IMR-90 (cell line): Measurements from ENCODE around the gene EXOC4. TPM values are rescaled to one million over a fixed set of nuclear protein-coding genes. Genes with fewer than 3 reads are reported as not detected.

ENCODE experiments used
- ATAC-seq: fragments of 200-7000 bp; cut with Tn5 transposase; 2 replicates; pipeline ENCODE4 v1.9.1; 2020; ENCODE audit warnings: low read depth, mild to moderate bottlenecking, moderate library complexity
- BruUV-seq: library from RNA; stranded (reverse); fragments of 400-500 nt; replicated peaks from 2 replicates; lab custom pipeline; 2021; lab: Mats Ljungman, UMichigan
- CTCF ChIA-PET: fragments of 300-600 bp; formaldehyde crosslinking; extraction: SDS; loops from one replicate; lab custom pipeline; 2021; ENCODE audit warnings: antibody characterized with exemption; lab: Yijun Ruan, JAX
- POLR2A ChIA-PET: fragments of 300-600 bp; sonication (Branson Sonifier 250); formaldehyde crosslinking; loops from one replicate; lab custom pipeline; 2022; ENCODE audit warnings: antibody characterized with exemption; ENCODE audit not compliant: unreplicated experiment; lab: Charles Lee
- DNase-seq: peaks from one replicate; pipeline ENCODE4 v3.0.0; 2013
- H2AFZ ChIP-seq: replicated peaks from 2 replicates; pipeline ENCODE3; 2013; ENCODE audit warnings: low read length, mild to moderate bottlenecking; ENCODE audit not compliant: poor library complexity
- H2AK5ac ChIP-seq: 2 replicates; pipeline ENCODE4 v1.6.1; 2013; ENCODE audit warnings: low read depth, low read length, inconsistent platforms
- H2AK9ac ChIP-seq: replicated peaks from 2 replicates; pipeline ENCODE3; 2013; ENCODE audit warnings: mild to moderate bottlenecking, low read depth, low read length, moderate library complexity; ENCODE audit not compliant: poor library complexity
- H2BK120ac ChIP-seq: 2 replicates; pipeline ENCODE4 v1.6.1; 2013; ENCODE audit warnings: low read depth, low read length, inconsistent platforms
- H2BK15ac ChIP-seq: 3 replicates; pipeline ENCODE4 v1.6.1; 2013; ENCODE audit warnings: low read depth, low read length, inconsistent platforms
- H2BK20ac ChIP-seq: 2 replicates; pipeline ENCODE4 v1.6.1; 2013; ENCODE audit warnings: low read depth, mild to moderate bottlenecking, inconsistent platforms, low read length, moderate library complexity
- H2BK5ac ChIP-seq: 2 replicates; pipeline ENCODE4 v1.6.1; 2013; ENCODE audit warnings: mild to moderate bottlenecking, low read depth, low read length, inconsistent platforms; ENCODE audit not compliant: poor library complexity, severe bottlenecking
- H3K14ac ChIP-seq: replicated peaks from 2 replicates; pipeline ENCODE4 v1.6.1; 2013; ENCODE audit warnings: low read depth, low read length, inconsistent platforms
- H3K18ac ChIP-seq: 2 replicates; pipeline ENCODE4 v1.6.1; 2013; ENCODE audit warnings: low read depth, low read length, control low read depth
- H3K23ac ChIP-seq: 2 replicates; pipeline ENCODE4 v1.6.1; 2013; ENCODE audit warnings: low read depth, low read length, inconsistent platforms
- H3K27ac ChIP-seq: 2 replicates; pipeline ENCODE4 v1.5.1; 2013; ENCODE audit warnings: mild to moderate bottlenecking, control low read depth, low read length; ENCODE audit not compliant: insufficient read depth
- H3K27me3 ChIP-seq: 2 replicates; pipeline ENCODE4 v1.6.1; 2013; ENCODE audit warnings: low read length; ENCODE audit not compliant: control insufficient read depth, insufficient read depth
- H3K36me3 ChIP-seq: 2 replicates; pipeline ENCODE4 v1.6.1; 2013; ENCODE audit warnings: low read length, mixed read lengths; ENCODE audit not compliant: control insufficient read depth, insufficient read depth
- H3K4ac ChIP-seq: 2 replicates; pipeline ENCODE4 v1.6.1; 2013; ENCODE audit warnings: low read depth, low read length, inconsistent platforms
- H3K4me1 ChIP-seq: 2 replicates; pipeline ENCODE4 v1.6.1; 2013; ENCODE audit warnings: low read length, mixed read lengths; ENCODE audit not compliant: control insufficient read depth, insufficient read depth
- H3K4me2 ChIP-seq: 2 replicates; pipeline ENCODE4 v1.6.1; 2013; ENCODE audit warnings: low read depth, mild to moderate bottlenecking, control low read depth, low read length, moderate library complexity
- H3K4me3 ChIP-seq: 2 replicates; pipeline ENCODE4 v1.5.1; 2013; ENCODE audit warnings: low read depth, mild to moderate bottlenecking, control low read depth, low read length, moderate library complexity; ENCODE audit not compliant: insufficient read depth
- H3K56ac ChIP-seq: 2 replicates; pipeline ENCODE4 v1.6.1; 2013; ENCODE audit warnings: low read length, inconsistent platforms; ENCODE audit not compliant: insufficient read depth; ENCODE audit errors: extremely low read depth
- H3K79me1 ChIP-seq, 2 experiments: 2 replicates each; pipeline ENCODE4 v1.6.1; 2013; ENCODE audit warnings: low read length in 2 of 2, inconsistent platforms in 1 of 2, low read depth in 1 of 2
- H3K9ac ChIP-seq: 2 replicates; pipeline ENCODE4 v1.6.1; 2013; ENCODE audit warnings: low read depth, low read length, control low read depth
- H3K9me1 ChIP-seq: 2 replicates; pipeline ENCODE4 v1.6.1; 2013; ENCODE audit warnings: low read length, inconsistent platforms; ENCODE audit not compliant: insufficient read depth
- H3K9me3 ChIP-seq: 2 replicates; pipeline ENCODE4 v1.6.1; 2013; ENCODE audit warnings: low read length; ENCODE audit not compliant: control insufficient read depth, insufficient read depth
- H4K20me1 ChIP-seq: 2 replicates; pipeline ENCODE4 v1.6.1; 2013; ENCODE audit warnings: low read length, inconsistent platforms; ENCODE audit not compliant: insufficient read depth
- H4K5ac ChIP-seq: 2 replicates; pipeline ENCODE4 v1.6.1; 2013; ENCODE audit warnings: mild to moderate bottlenecking, low read depth, low read length, control low read depth
- H4K8ac ChIP-seq, 2 experiments: 2 replicates each; pipeline ENCODE4 v1.6.1; 2013; ENCODE audit warnings: low read depth in 2 of 2, low read length in 2 of 2, control low read depth in 1 of 2, inconsistent platforms in 1 of 2
- H4K91ac ChIP-seq: 2 replicates; pipeline ENCODE4 v1.6.1; 2013; ENCODE audit warnings: low read depth, low read length, inconsistent platforms; ENCODE audit not compliant: insufficient read depth
- BHLHE40 ChIP-seq: fragments of 150-350 bp; IDR thresholded peaks from 2 replicates; pipeline ENCODE4 v1.6.1; 2016; ENCODE audit warnings: mild to moderate bottlenecking, low read depth, low read length
- CHD1 ChIP-seq: IDR thresholded peaks from 2 replicates; pipeline ENCODE4 v1.6.1; 2012; ENCODE audit warnings: low read depth, low read length, improper control_type of control experiment
- POLR2A ChIP-seq: IDR thresholded peaks from 2 replicates; pipeline ENCODE4 v1.6.1; 2012; ENCODE audit warnings: mild to moderate bottlenecking, low read depth, low read length
- RAD21 ChIP-seq: IDR thresholded peaks from 2 replicates; pipeline ENCODE4 v1.6.1; 2012; ENCODE audit warnings: low read length, improper control_type of control experiment
- WGBS, 2 experiments: methylation state at CpG; one replicate each; pipeline versions ENCODE4 v1.1.5 to v1.1.7; 2013; ENCODE audit warnings: missing lambda C conversion rate in 2 of 2; ENCODE audit not compliant: insufficient read length in 1 of 2; ENCODE audit errors: extremely low coverage in 2 of 2; 5-methylcytosine and 5-hydroxymethylcytosine counted together
- dilution Hi-C: fragments of 300-500 bp; cut with HindIII; formaldehyde crosslinking; loops from one replicate; pipeline ENCODE4 v1.14.3; 2018; ENCODE audit warnings: low sequenced_read_pairs; ENCODE audit not compliant: unreplicated experiment
- in situ Hi-C: fragments of 300-500 bp; cut with MboI; formaldehyde crosslinking; loops from 3 replicates; pipeline ENCODE4 v1.14.3; 2019; ENCODE audit warnings: low sequenced_read_pairs, inconsistent platforms, mixed read lengths
- intact Hi-C: fragments of 100-400 bp; cut with micrococcal nuclease; formaldehyde crosslinking; loops from 2 replicates; pipeline ENCODE4 v1.10.0; 2022
- polyA plus RNA-seq, 3 experiments: library from polyadenylated mRNA; depleted of rRNA; stranded (reverse); fragments of >200 nt; gene quantifications; 2 replicates each; pipeline ENCODE4 v1.2.3, GENCODE V29; 2012; ENCODE audit warnings: low replicate concordance in 1 of 3
- total RNA-seq: library from RNA; depleted of rRNA; stranded (reverse); fragments of >200 nt; gene quantifications from 2 replicates; pipeline ENCODE4 v1.2.3, GENCODE V29; 2012

EXOC4 gene
- total and polyA plus RNA-seq, 2 of the 4 experiments (the other 2 are of a cell fraction): 25.4 to 94.6 TPM

DNA sequence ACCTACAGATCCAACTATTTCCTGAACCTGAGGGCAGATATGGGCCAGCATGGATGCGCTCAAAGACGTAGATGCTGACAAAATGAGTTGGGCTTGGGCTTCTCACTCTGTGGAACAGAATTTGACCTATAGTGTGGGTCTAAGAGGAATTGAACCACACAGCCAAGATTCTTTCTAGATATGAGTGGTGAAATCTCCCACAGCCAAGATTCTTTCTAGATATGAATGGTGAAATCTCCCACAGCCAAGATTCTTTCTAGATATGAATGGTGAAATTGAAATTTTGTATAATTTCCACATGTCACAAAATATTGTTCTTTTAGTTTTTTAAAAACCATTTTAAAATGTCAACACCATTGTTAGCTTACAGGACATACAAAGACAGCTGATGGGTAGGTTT, 658.8 kb downstream of the EXOC4 start:
- H2BK20ac ChIP-seq: no peak overlapping the region
- H2AFZ ChIP-seq: no peak overlapping the region
- H3K4me2 ChIP-seq: no peak overlapping the region
- no peak overlapping the region for H3K4ac ChIP-seq
- H3K27me3 ChIP-seq: no peaks in the 10 kb centered on the region
- H3K56ac ChIP-seq: no peak overlapping the region
- H3K4me3 ChIP-seq: no peak overlapping the region
- no peaks in the 10 kb centered on the region for H3K9me3 ChIP-seq
- H2BK120ac ChIP-seq: no peak overlapping the region
- H3K18ac ChIP-seq: no peak overlapping the region
- no peak overlapping the region for H2BK5ac ChIP-seq
- H3K14ac ChIP-seq: no peak overlapping the region
- no peak overlapping the region for H3K23ac ChIP-seq
- intact Hi-C loops: no loop called here
- ChIA-PET CTCF (no interaction called here), POLR2A (no interaction called here)
- H4K20me1 ChIP-seq: no peaks in the 10 kb centered on the region
- no peak overlapping the region for H4K91ac ChIP-seq
- no peaks in the 10 kb centered on the region for H3K36me3 ChIP-seq
- no peak overlapping the region for H3K9ac ChIP-seq
- H2BK15ac ChIP-seq: no peak overlapping the region
- no peaks in the 10 kb centered on the region for H3K79me1 ChIP-seq
- no peak overlapping the region for H4K5ac ChIP-seq
- in situ Hi-C loops: no loop called here
- BruUV-seq: no TSS peak
- no peaks in the 10 kb centered on the region for H3K4me1 ChIP-seq
- DNase-seq (no peak), ATAC-seq (no peak)
- H3K9me1 ChIP-seq: no peaks in the 10 kb centered on the region
- dilution Hi-C loops: no loop called here
- no peak overlapping the region for H4K8ac ChIP-seq
- H2AK5ac ChIP-seq: no peak overlapping the region
- TF ChIP-seq POLR2A (no peak), CHD1 (no peak), BHLHE40 (no peak), RAD21 (no peak)
- no CpG with 5 or more reads among the region's 2 CpGs for WGBS, 2 experiments
- H3K27ac ChIP-seq: no peak overlapping the region
- H2AK9ac ChIP-seq: no peak overlapping the region
